ENCODE data around the gene KAZN. TPM values are rescaled to one million over a fixed set of nuclear protein-coding genes. Genes with fewer than 3 reads are reported as not detected.
A peak's percentile ranks its signal among the peaks of the same experiment; 100 is the strongest.

Gene KAZN
- total and polyA plus RNA-seq, 11 donors = 0.65 to 6.5 (median 2.3) TPM

DNA sequence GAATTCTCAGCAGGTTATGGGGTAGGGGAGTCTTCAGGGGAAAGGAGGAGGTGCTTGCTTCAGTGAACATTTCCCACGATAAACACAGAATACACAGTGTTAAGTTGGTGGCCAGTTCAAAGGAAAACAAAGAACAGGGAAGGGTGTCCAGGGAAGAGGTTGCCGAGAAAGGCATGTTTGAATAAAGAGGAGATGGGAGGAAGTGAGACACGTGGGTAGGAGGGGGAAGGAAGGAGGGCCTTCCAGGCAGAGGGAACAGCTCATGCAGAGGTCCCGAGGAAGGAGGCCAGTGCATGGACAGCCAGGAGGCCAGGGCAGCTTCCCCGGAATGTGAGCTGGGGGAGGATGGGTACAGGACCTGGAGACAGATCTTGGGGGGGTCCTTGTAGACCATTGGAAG, 424.7 kb downstream of the KAZN start:
- H3K27ac ChIP-seq = no peak overlapping the region
- no peak overlapping the region for H3K4me3 ChIP-seq
- no peaks in the 10 kb centered on the region for H3K9me3 ChIP-seq
- WGBS, 4 donors = 60 to 70% (median 64%) methylated on average over 5 of the region's 5 CpGs
- intact Hi-C loops (cut with DNase I) = loop anchor here in 1 of 10 donors (10.0 kb wide), 1 partner anchor 928 kb away; no protein-coding TSS in a partner anchor
- DNase-seq (no peak), ATAC-seq (no peak)
- H3K27me3 ChIP-seq = peaks cover 0 to 3% (median 0%) of the 10 kb centered on the region in 9 donors
- H3K4me1 ChIP-seq = peaks cover 0 to 27% (median 7%) of the 10 kb centered on the region in 12 donors
- H3K36me3 ChIP-seq = no peaks in the 10 kb centered on the region
- TF ChIP-seq POLR2A (IDR thresholded peaks at IDR 0.05) = no peak
- TF ChIP-seq, protein P1, sequence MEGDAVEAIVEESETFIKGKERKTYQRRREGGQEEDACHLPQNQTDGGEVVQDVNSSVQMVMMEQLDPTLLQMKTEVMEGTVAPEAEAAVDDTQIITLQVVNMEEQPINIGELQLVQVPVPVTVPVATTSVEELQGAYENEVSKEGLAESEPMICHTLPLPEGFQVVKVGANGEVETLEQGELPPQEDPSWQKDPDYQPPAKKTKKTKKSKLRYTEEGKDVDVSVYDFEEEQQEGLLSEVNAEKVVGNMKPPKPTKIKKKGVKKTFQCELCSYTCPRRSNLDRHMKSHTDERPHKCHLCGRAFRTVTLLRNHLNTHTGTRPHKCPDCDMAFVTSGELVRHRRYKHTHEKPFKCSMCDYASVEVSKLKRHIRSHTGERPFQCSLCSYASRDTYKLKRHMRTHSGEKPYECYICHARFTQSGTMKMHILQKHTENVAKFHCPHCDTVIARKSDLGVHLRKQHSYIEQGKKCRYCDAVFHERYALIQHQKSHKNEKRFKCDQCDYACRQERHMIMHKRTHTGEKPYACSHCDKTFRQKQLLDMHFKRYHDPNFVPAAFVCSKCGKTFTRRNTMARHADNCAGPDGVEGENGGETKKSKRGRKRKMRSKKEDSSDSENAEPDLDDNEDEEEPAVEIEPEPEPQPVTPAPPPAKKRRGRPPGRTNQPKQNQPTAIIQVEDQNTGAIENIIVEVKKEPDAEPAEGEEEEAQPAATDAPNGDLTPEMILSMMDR (IDR thresholded peaks at IDR 0.05) = no peak

DNA sequence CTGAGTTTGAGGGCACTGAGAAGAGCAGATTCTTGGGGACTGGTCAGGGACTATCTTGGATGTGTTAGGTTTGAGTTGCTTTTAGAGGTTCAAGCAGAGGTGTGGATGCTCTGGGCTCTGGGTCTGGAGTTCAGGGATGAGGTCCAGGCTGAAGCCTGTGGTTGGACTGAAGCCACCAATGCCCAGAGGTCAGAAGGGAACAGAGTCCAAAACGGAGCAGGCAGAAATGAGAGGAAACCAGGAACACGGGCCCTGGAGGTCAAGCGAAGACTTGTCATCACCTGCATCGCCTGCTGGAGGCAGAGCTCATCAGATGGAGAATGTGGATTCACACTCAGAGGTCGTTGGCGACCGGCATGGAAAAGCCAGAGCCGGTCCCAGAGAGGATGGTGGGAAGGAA, 425.5 kb downstream of the KAZN start:
- ATAC-seq (no peak), DNase-seq (no peak)
- no peaks in the 10 kb centered on the region for H3K36me3 ChIP-seq
- peaks cover 0 to 27% (median 7%) of the 10 kb centered on the region in 12 donors for H3K4me1 ChIP-seq
- H3K27ac ChIP-seq = no peak overlapping the region
- no peak for TF ChIP-seq POLR2A (IDR thresholded peaks at IDR 0.05)
- TF ChIP-seq, protein P1 (IDR thresholded peaks at IDR 0.05) = no peak
- peaks cover 0 to 3% (median 0%) of the 10 kb centered on the region in 9 donors for H3K27me3 ChIP-seq
- WGBS, 4 donors = 68 to 75% (median 72%) methylated on average over 8 of the region's 8 CpGs
- no peaks in the 10 kb centered on the region for H3K9me3 ChIP-seq
- intact Hi-C loops (cut with DNase I) = loop anchor here in 1 of 10 donors (10.0 kb wide), 1 partner anchor 929 kb away; no protein-coding TSS in a partner anchor
- no peak overlapping the region for H3K4me3 ChIP-seq

DNA sequence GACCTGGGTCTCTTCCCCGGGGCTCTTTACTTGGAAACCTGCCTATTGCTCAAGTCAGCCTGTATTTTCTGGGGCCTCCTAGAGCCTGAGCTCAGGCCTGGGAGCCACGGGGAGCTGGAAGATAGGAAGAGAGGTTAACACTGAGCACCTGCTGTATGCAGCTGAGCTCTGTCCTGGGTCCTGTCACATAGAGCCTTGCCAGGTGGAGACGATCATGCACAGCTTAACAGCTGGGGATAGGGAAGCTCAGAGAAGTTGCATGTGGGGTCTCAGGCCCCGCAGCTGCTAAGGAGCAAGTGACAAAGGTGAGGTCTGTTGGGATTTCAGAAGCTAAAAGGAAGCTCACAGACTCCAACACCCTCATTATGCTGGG, 427.6 kb downstream of the KAZN start:
- TF ChIP-seq, protein P1 (IDR thresholded peaks at IDR 0.05) = no peak
- no peak for TF ChIP-seq POLR2A (IDR thresholded peaks at IDR 0.05)
- DNase-seq = peak in 1 of 5 donors; percentile 7
- no peak for ATAC-seq
- H3K27ac ChIP-seq = no peak overlapping the region
- peaks cover 0 to 3% (median 0%) of the 10 kb centered on the region in 9 donors for H3K27me3 ChIP-seq
- H3K36me3 ChIP-seq = no peaks in the 10 kb centered on the region
- WGBS, 4 donors = 65 to 72% (median 67%) methylated on average over 4 of the region's 4 CpGs
- intact Hi-C loops (cut with DNase I) = loop anchor here in 9 of 10 donors (2.0 to 10.0 kb wide), 7 partner anchors 54 to 931 kb away; no protein-coding TSS in a partner anchor
- no peak overlapping the region for H3K4me3 ChIP-seq
- H3K9me3 ChIP-seq = no peaks in the 10 kb centered on the region
- H3K4me1 ChIP-seq = peaks cover 0 to 17% (median 3%) of the 10 kb centered on the region in 12 donors

DNA sequence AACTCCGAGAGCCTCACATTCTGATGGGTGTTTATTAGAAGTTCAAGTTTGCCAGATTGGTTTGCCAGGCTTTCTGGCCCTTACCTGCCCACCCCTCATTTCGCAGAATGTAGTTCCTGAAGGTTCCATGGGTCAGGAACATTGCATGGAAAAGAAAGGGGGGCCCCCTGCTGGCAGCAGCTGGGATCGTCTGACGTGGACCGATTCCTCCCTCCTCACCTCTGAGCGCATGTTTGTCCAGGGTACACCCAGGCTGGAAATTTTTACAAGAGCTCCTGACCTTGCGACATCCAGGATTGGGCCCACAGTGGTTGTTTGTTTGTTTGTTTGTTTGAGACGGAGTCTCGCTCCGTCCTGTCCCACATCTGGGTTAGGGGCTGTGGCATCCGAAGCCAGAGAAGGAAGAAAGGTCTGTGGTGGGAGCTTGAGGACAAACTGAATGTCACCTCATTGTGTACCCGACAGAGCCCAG, 429.1 kb downstream of the KAZN start:
- TF ChIP-seq, protein P1 (IDR thresholded peaks at IDR 0.05) = peak; percentile 75 to 92 (median 86)
- TF ChIP-seq POLR2A (IDR thresholded peaks at IDR 0.05) = no peak
- no peak overlapping the region for H3K4me3 ChIP-seq
- no peaks in the 10 kb centered on the region for H3K36me3 ChIP-seq
- peaks cover 0 to 4% (median 0%) of the 10 kb centered on the region in 12 donors for H3K4me1 ChIP-seq
- intact Hi-C loops (cut with DNase I) = loop anchor here (1.0 to 10.0 kb wide), 9 partner anchors 55 to 933 kb away; no protein-coding TSS in a partner anchor
- DNase-seq = peak; percentile 54 to 81 (median 65)
- H3K27me3 ChIP-seq = peaks cover 0 to 3% (median 0%) of the 10 kb centered on the region in 9 donors
- H3K9me3 ChIP-seq = no peaks in the 10 kb centered on the region
- 41 to 49% (median 48%) methylated on average over 12 of the region's 12 CpGs for WGBS, 4 donors
- H3K27ac ChIP-seq = no peak overlapping the region
- peak; percentile 69 to 84 (median 82) for ATAC-seq
